IMR-90 (cell line): Measurements from ENCODE around the gene PIAS1. TPM values are rescaled to one million over a fixed set of nuclear protein-coding genes. Genes with fewer than 3 reads are reported as not detected.

Source experiments
- ATAC-seq: fragments of 200-7000 bp; cut with Tn5 transposase; 2 replicates; pipeline ENCODE4 v1.9.1; 2020; ENCODE audit warnings: low read depth, mild to moderate bottlenecking, moderate library complexity
- BruUV-seq: library from RNA; stranded (reverse); fragments of 400-500 nt; replicated peaks from 2 replicates; lab custom pipeline; 2021; lab: Mats Ljungman, UMichigan
- CTCF ChIA-PET: fragments of 300-600 bp; formaldehyde crosslinking; extraction: SDS; loops from one replicate; lab custom pipeline; 2021; ENCODE audit warnings: antibody characterized with exemption; lab: Yijun Ruan, JAX
- POLR2A ChIA-PET: fragments of 300-600 bp; sonication (Branson Sonifier 250); formaldehyde crosslinking; loops from one replicate; lab custom pipeline; 2022; ENCODE audit warnings: antibody characterized with exemption; ENCODE audit not compliant: unreplicated experiment; lab: Charles Lee
- DNase-seq: peaks from one replicate; pipeline ENCODE4 v3.0.0; 2013
- H2AFZ ChIP-seq: replicated peaks from 2 replicates; pipeline ENCODE3; 2013; ENCODE audit warnings: low read length, mild to moderate bottlenecking; ENCODE audit not compliant: poor library complexity
- H2AK5ac ChIP-seq: 2 replicates; pipeline ENCODE4 v1.6.1; 2013; ENCODE audit warnings: low read depth, low read length, inconsistent platforms
- H2AK9ac ChIP-seq: replicated peaks from 2 replicates; pipeline ENCODE3; 2013; ENCODE audit warnings: mild to moderate bottlenecking, low read depth, low read length, moderate library complexity; ENCODE audit not compliant: poor library complexity
- H2BK120ac ChIP-seq: 2 replicates; pipeline ENCODE4 v1.6.1; 2013; ENCODE audit warnings: low read depth, low read length, inconsistent platforms
- H2BK15ac ChIP-seq: 3 replicates; pipeline ENCODE4 v1.6.1; 2013; ENCODE audit warnings: low read depth, low read length, inconsistent platforms
- H2BK20ac ChIP-seq: 2 replicates; pipeline ENCODE4 v1.6.1; 2013; ENCODE audit warnings: low read depth, mild to moderate bottlenecking, inconsistent platforms, low read length, moderate library complexity
- H2BK5ac ChIP-seq: 2 replicates; pipeline ENCODE4 v1.6.1; 2013; ENCODE audit warnings: mild to moderate bottlenecking, low read depth, low read length, inconsistent platforms; ENCODE audit not compliant: poor library complexity, severe bottlenecking
- H3K14ac ChIP-seq: replicated peaks from 2 replicates; pipeline ENCODE4 v1.6.1; 2013; ENCODE audit warnings: low read depth, low read length, inconsistent platforms
- H3K18ac ChIP-seq: 2 replicates; pipeline ENCODE4 v1.6.1; 2013; ENCODE audit warnings: low read depth, low read length, control low read depth
- H3K23ac ChIP-seq: 2 replicates; pipeline ENCODE4 v1.6.1; 2013; ENCODE audit warnings: low read depth, low read length, inconsistent platforms
- H3K27ac ChIP-seq: 2 replicates; pipeline ENCODE4 v1.5.1; 2013; ENCODE audit warnings: mild to moderate bottlenecking, control low read depth, low read length; ENCODE audit not compliant: insufficient read depth
- H3K27me3 ChIP-seq: 2 replicates; pipeline ENCODE4 v1.6.1; 2013; ENCODE audit warnings: low read length; ENCODE audit not compliant: control insufficient read depth, insufficient read depth
- H3K36me3 ChIP-seq: 2 replicates; pipeline ENCODE4 v1.6.1; 2013; ENCODE audit warnings: low read length, mixed read lengths; ENCODE audit not compliant: control insufficient read depth, insufficient read depth
- H3K4ac ChIP-seq: 2 replicates; pipeline ENCODE4 v1.6.1; 2013; ENCODE audit warnings: low read depth, low read length, inconsistent platforms
- H3K4me1 ChIP-seq: 2 replicates; pipeline ENCODE4 v1.6.1; 2013; ENCODE audit warnings: low read length, mixed read lengths; ENCODE audit not compliant: control insufficient read depth, insufficient read depth
- H3K4me2 ChIP-seq: 2 replicates; pipeline ENCODE4 v1.6.1; 2013; ENCODE audit warnings: low read depth, mild to moderate bottlenecking, control low read depth, low read length, moderate library complexity
- H3K4me3 ChIP-seq: 2 replicates; pipeline ENCODE4 v1.5.1; 2013; ENCODE audit warnings: low read depth, mild to moderate bottlenecking, control low read depth, low read length, moderate library complexity; ENCODE audit not compliant: insufficient read depth
- H3K56ac ChIP-seq: 2 replicates; pipeline ENCODE4 v1.6.1; 2013; ENCODE audit warnings: low read length, inconsistent platforms; ENCODE audit not compliant: insufficient read depth; ENCODE audit errors: extremely low read depth
- H3K79me1 ChIP-seq, 2 experiments: 2 replicates each; pipeline ENCODE4 v1.6.1; 2013; ENCODE audit warnings: low read length in 2 of 2, inconsistent platforms in 1 of 2, low read depth in 1 of 2
- H3K9ac ChIP-seq: 2 replicates; pipeline ENCODE4 v1.6.1; 2013; ENCODE audit warnings: low read depth, low read length, control low read depth
- H3K9me1 ChIP-seq: 2 replicates; pipeline ENCODE4 v1.6.1; 2013; ENCODE audit warnings: low read length, inconsistent platforms; ENCODE audit not compliant: insufficient read depth
- H3K9me3 ChIP-seq: 2 replicates; pipeline ENCODE4 v1.6.1; 2013; ENCODE audit warnings: low read length; ENCODE audit not compliant: control insufficient read depth, insufficient read depth
- H4K20me1 ChIP-seq: 2 replicates; pipeline ENCODE4 v1.6.1; 2013; ENCODE audit warnings: low read length, inconsistent platforms; ENCODE audit not compliant: insufficient read depth
- H4K5ac ChIP-seq: 2 replicates; pipeline ENCODE4 v1.6.1; 2013; ENCODE audit warnings: mild to moderate bottlenecking, low read depth, low read length, control low read depth
- H4K8ac ChIP-seq, 2 experiments: 2 replicates each; pipeline ENCODE4 v1.6.1; 2013; ENCODE audit warnings: low read depth in 2 of 2, low read length in 2 of 2, control low read depth in 1 of 2, inconsistent platforms in 1 of 2
- H4K91ac ChIP-seq: 2 replicates; pipeline ENCODE4 v1.6.1; 2013; ENCODE audit warnings: low read depth, low read length, inconsistent platforms; ENCODE audit not compliant: insufficient read depth
- SMC3 ChIP-seq: fragments of 150-350 bp; IDR thresholded peaks from 2 replicates; pipeline ENCODE4 v1.6.1; 2016; ENCODE audit warnings: low read depth, mild to moderate bottlenecking, antibody characterized with exemption, low read length, moderate library complexity
- WGBS, 2 experiments: methylation state at CpG; one replicate each; pipeline versions ENCODE4 v1.1.5 to v1.1.7; 2013; ENCODE audit warnings: missing lambda C conversion rate in 2 of 2; ENCODE audit not compliant: insufficient read length in 1 of 2; ENCODE audit errors: extremely low coverage in 2 of 2; 5-methylcytosine and 5-hydroxymethylcytosine counted together
- dilution Hi-C: fragments of 300-500 bp; cut with HindIII; formaldehyde crosslinking; loops from one replicate; pipeline ENCODE4 v1.14.3; 2018; ENCODE audit warnings: low sequenced_read_pairs; ENCODE audit not compliant: unreplicated experiment
- in situ Hi-C: fragments of 300-500 bp; cut with MboI; formaldehyde crosslinking; loops from 3 replicates; pipeline ENCODE4 v1.14.3; 2019; ENCODE audit warnings: low sequenced_read_pairs, inconsistent platforms, mixed read lengths
- intact Hi-C: fragments of 100-400 bp; cut with micrococcal nuclease; formaldehyde crosslinking; loops from 2 replicates; pipeline ENCODE4 v1.10.0; 2022
- polyA plus RNA-seq, 3 experiments: library from polyadenylated mRNA; depleted of rRNA; stranded (reverse); fragments of >200 nt; gene quantifications; 2 replicates each; pipeline ENCODE4 v1.2.3, GENCODE V29; 2012; ENCODE audit warnings: low replicate concordance in 1 of 3
- total RNA-seq: library from RNA; depleted of rRNA; stranded (reverse); fragments of >200 nt; gene quantifications from 2 replicates; pipeline ENCODE4 v1.2.3, GENCODE V29; 2012

The PIAS1 gene
- total and polyA plus RNA-seq, 2 of the 4 experiments (the other 2 are of a cell fraction) = 20.0 to 63.6 TPM

DNA sequence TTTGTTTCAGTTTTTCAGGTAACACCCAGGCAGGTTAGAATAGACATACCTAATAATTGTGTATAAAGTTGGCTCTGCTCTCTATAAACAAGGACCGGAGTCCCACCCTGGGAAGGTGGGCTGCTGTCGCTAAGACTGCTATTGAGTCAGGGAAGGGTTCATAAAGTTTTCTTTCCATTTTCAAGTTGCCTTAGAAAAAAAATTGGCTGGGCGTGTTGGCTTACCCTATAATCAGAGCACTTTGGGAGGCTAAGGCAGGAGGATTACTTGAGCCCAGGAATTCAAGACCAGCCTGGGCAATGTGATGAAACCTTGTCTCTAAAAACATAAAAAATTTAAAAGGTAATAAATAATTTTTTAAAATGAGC is 11.3 kb upstream of the PIAS1 start:
- Histone ChIP-seq H4K5ac (no peak overlapping the region), H3K36me3 (no peaks in the 10 kb centered on the region), H2AFZ (no peak overlapping the region), H3K9ac (no peak overlapping the region), H2BK5ac (no peak overlapping the region), H2BK20ac (no peak overlapping the region), H3K4me3 (no peak overlapping the region), H2BK120ac (no peak overlapping the region), H2AK9ac (no peak overlapping the region), H3K27ac (no peak overlapping the region), H3K4me1 (no peaks in the 10 kb centered on the region), H2AK5ac (no peak overlapping the region), H3K9me1 (no peaks in the 10 kb centered on the region), H3K4me2 (no peak overlapping the region), H3K56ac (no peak overlapping the region), H3K9me3 (peaks cover 13% of the 10 kb centered on the region), H3K23ac (no peak overlapping the region), H4K91ac (no peak overlapping the region), H3K14ac (no peak overlapping the region), H3K27me3 (peaks cover 10% of the 10 kb centered on the region), H4K8ac (no peak overlapping the region), H2BK15ac (no peak overlapping the region), H3K4ac (no peak overlapping the region), H4K20me1 (no peaks in the 10 kb centered on the region), H3K18ac (no peak overlapping the region), H3K79me1 (no peaks in the 10 kb centered on the region)
- dilution Hi-C loops = no loop called here
- intact Hi-C loops = no loop called here
- ATAC-seq (no peak), DNase-seq (no peak)
- WGBS, 2 experiments = no CpG with 5 or more reads among the region's 3 CpGs
- in situ Hi-C loops = no loop called here
- POLR2A ChIA-PET = no interaction called here
- CTCF ChIA-PET = no interaction called here
- no TSS peak for BruUV-seq
- TF ChIP-seq SMC3 = no peak
